Esophagus squamous epithelium (tissue), 5 donors: ENCODE data around the gene OGFRL1. TPM values are rescaled to one million over a fixed set of nuclear protein-coding genes. Genes with fewer than 3 reads are reported as not detected.
"Not testable (repeated sequence)": the region's sequence is repeated elsewhere in the genome, so short reads cannot be mapped to it uniquely, and the experiment has no call there.

Experiments used
- DNase-seq: peaks from one replicate; lab custom pipeline; 2025; lab: John Stamatoyannopoulos, UW
- H3K27ac ChIP-seq, 4 donors: fragments of 200-600 bp; sonication (generic); one replicate each; pipeline ENCODE4 v1.5.1; 2016 to 2019; ENCODE audit warnings: mild to moderate bottlenecking in 1 of 4
- H3K27me3 ChIP-seq, 4 donors: fragments of 200-600 bp; sonication (generic); 1 replicate in 3 of 4; 2 replicates in 1 of 4; pipeline versions ENCODE4 v1.5.1 to v1.6.0; 2017 to 2021; ENCODE audit warnings: antibody characterized with exemption in 1 of 4
- H3K36me3 ChIP-seq, 3 donors: fragments of 200-600 bp; sonication (generic); one replicate each; pipeline ENCODE4 v1.5.1; 2016 to 2019
- H3K4me1 ChIP-seq, 3 donors: fragments of 200-600 bp; sonication (generic); one replicate each; pipeline ENCODE4 v1.5.1; 2017 to 2019
- H3K4me3 ChIP-seq, 4 donors: fragments of 200-600 bp; sonication (generic); 1 replicate in 3 of 4; 2 replicates in 1 of 4; pipeline ENCODE4 v1.5.1; 2016 to 2019; ENCODE audit warnings: mild to moderate bottlenecking in 2 of 4, moderate library complexity in 1 of 4
- H3K9me3 ChIP-seq, 3 donors: fragments of 200-600 bp; sonication (generic); one replicate each; pipeline ENCODE4 v1.5.1; 2016 to 2019
- POLR2A ChIP-seq, 4 donors: fragments of 450-650 bp; IDR thresholded peaks; one replicate each; pipeline ENCODE4 v1.6.1; 2017; ENCODE audit warnings: antibody characterized with exemption in 4 of 4, mild to moderate bottlenecking in 4 of 4, moderate library complexity in 3 of 4
- WGBS, 2 donors: methylation state at CpG; one replicate each; pipeline ENCODE4 v1.1.5; 2018; 5-methylcytosine and 5-hydroxymethylcytosine counted together
- intact Hi-C: fragments of 100-400 bp; cut with DNase I; formaldehyde crosslinking; loops from one replicate; pipeline ENCODE4 v1.15.0; 2022
- total RNA-seq, 4 donors: library from RNA; depleted of rRNA; stranded (reverse); fragments of >200 nt; gene quantifications; one replicate each; pipeline ENCODE4 v1.1.0, GENCODE V29; 2016
- TF ChIP-seq, protein P1 (sequence below), 6 experiments: fragments of 450-650 bp in 4 of 6; fragments of 200-600 bp in 2 of 6; sonication (generic) in 2 of 6; IDR thresholded peaks; one replicate each; pipeline ENCODE4 v1.5.1; 2016 to 2019; ENCODE audit warnings: antibody characterized with exemption in 6 of 6, mild to moderate bottlenecking in 4 of 6, moderate library complexity in 4 of 6
- donor health status: DM: yes; HTN: yes; CAD: no.

Gene OGFRL1
- total RNA-seq, 4 donors from 2014 or later: 36.7 to 67.9 (median 47.8) TPM

DNA sequence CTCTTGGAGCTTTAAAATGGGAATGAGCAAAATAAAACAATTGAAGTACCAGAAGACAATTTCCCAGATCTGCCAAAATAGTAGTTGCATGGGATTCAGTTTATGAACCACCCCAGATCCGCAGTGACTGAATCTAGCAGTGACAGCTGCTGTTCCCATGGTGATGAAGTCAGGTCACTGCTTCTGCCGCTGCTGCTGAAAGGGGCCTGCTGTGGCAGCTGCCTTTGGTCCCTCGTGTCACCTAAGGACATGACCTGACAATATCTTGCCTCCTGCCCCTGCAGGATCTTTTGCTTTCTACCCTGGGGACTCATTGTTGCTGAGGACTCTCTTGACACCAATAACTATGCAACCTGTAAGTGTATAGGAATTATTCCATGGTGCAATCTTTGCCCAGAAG lies 34.3 kb upstream of the OGFRL1 start:
- Histone ChIP-seq H3K9me3 (no peaks in the 10 kb centered on the region), H3K4me1 (no peaks in the 10 kb centered on the region), H3K4me3 (no peak overlapping the region), H3K27me3 (no peaks in the 10 kb centered on the region), H3K27ac (no peak overlapping the region), H3K36me3 (no peaks in the 10 kb centered on the region)
- TF ChIP-seq, protein P1, sequence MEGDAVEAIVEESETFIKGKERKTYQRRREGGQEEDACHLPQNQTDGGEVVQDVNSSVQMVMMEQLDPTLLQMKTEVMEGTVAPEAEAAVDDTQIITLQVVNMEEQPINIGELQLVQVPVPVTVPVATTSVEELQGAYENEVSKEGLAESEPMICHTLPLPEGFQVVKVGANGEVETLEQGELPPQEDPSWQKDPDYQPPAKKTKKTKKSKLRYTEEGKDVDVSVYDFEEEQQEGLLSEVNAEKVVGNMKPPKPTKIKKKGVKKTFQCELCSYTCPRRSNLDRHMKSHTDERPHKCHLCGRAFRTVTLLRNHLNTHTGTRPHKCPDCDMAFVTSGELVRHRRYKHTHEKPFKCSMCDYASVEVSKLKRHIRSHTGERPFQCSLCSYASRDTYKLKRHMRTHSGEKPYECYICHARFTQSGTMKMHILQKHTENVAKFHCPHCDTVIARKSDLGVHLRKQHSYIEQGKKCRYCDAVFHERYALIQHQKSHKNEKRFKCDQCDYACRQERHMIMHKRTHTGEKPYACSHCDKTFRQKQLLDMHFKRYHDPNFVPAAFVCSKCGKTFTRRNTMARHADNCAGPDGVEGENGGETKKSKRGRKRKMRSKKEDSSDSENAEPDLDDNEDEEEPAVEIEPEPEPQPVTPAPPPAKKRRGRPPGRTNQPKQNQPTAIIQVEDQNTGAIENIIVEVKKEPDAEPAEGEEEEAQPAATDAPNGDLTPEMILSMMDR (IDR thresholded peaks at IDR 0.05): no peak
- no peak for TF ChIP-seq POLR2A (IDR thresholded peaks at IDR 0.05)
- WGBS, 2 donors: 49 to 54% methylated on average over 3 of the region's 3 CpGs
- intact Hi-C loops: no loop called here
- no peak for DNase-seq

DNA sequence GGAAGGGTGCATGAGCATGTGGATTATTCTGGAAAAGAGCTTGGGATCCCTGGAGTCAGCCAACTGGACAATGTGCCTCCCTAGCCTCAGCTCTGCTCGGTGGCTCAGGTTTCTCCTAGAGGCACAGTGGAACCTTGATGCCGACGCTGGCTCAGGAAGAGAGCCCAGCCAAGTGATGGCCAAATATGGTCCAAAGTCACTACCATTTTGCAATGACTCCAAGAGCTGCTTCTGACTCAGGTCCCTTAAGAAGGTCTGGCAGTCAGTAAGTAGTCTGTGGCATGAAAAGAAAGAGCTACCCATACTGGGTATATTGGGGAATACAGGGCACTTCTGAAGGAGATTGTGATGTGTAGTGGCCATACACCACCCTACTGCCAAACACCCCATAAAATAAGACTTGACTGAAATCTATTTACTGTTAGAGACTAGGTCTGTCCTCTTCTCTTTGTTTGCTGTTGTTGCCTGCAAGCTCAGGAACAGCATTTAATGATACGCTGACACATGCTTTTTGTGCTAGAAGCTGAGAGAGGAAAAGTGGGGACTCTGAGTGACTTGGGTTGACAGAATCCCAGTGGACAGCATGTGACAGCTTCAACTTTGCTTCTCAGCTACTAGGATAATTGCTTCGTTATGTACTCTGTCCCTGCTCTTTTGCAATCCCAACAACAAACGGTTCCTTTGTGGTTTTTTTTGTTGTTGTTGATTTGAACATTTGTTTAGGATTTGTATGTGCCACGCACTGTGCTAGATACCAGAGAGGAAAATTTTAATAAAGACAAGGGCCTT lies 30.3 kb upstream of the OGFRL1 start:
- WGBS, 2 donors: 69 to 70% methylated on average over 5 to 7 of the region's 7 CpGs

DNA sequence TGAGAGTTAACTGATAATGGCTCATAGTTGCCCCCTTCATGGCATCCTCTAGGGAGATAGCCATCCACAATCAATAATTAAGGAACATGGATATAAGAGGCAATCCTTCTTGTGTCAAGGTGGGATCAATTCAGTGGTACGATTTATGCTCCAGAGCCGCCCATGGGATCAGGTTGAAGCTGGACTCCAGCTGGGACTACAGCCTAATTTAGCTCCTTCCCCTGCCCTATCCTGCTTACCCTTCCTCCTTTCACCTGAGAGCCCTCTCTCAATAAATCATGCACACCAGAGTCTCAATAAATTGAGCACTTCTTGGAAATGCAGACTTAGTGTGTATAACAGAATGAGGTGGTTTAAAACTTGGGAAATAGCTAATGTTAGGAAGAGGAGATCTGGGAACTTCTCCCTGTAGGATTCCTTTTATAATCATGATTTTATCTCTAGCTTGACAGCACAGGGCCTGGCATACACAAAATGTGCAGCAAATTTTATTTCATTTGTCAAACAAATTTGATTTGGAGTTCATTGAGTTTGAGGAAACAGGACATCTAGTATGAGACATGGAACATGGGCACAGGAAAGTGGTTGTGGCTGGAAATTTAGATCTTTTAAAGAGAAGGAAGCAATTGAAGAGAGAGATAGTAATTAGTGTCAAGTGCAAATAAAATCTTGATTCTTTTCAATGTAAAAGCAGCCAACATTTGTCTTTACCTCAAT lies 28.6 kb upstream of the OGFRL1 start:
- TF ChIP-seq, protein P1 (IDR thresholded peaks at IDR 0.05): no peak
- Histone ChIP-seq H3K4me1 (no peaks in the 10 kb centered on the region), H3K36me3 (no peaks in the 10 kb centered on the region), H3K4me3 (no peak overlapping the region), H3K9me3 (no peaks in the 10 kb centered on the region), H3K27me3 (no peaks in the 10 kb centered on the region), H3K27ac (no peak overlapping the region)
- intact Hi-C loops: no loop called here
- WGBS, 2 donors: 70 to 75% methylated on average over 2 of the region's 2 CpGs
- DNase-seq: no peak

More for the DNA sequence above, 30.3 kb upstream of the OGFRL1 start:
- Histone ChIP-seq H3K9me3 (no peaks in the 10 kb centered on the region), H3K36me3 (no peaks in the 10 kb centered on the region), H3K4me3 (no peak overlapping the region), H3K4me1 (no peaks in the 10 kb centered on the region), H3K27me3 (no peaks in the 10 kb centered on the region), H3K27ac (no peak overlapping the region)
- DNase-seq: no peak
- TF ChIP-seq POLR2A (IDR thresholded peaks at IDR 0.05): no peak
- TF ChIP-seq, protein P1 (IDR thresholded peaks at IDR 0.05): no peak
- intact Hi-C loops: no loop called here

DNA sequence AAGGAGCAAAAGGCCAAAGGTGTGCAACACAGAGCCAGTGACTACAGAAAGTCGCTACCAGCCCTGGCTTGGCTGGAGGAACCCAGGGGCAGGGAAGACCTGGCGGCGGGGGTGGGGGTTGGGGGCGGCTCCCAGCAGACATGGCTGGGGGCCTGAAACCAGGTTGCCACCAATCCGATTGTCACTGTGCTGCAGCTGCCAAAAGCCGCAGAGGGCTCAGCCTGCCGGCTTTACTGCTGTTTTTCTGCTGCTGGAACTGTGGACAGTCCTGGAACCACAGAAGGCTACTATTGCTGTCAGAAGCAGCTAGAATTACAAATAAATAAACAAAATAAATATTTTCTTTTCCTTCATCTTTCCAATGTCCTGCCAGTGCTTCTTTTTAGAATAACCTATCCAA lies 25.7 kb upstream of the OGFRL1 start:
- Histone ChIP-seq H3K9me3 (no peaks in the 10 kb centered on the region), H3K4me1 (no peaks in the 10 kb centered on the region), H3K36me3 (no peaks in the 10 kb centered on the region), H3K4me3 (peak overlapping the region in 1 of 4 donors; percentile 37), H3K27me3 (no peaks in the 10 kb centered on the region), H3K27ac (no peak overlapping the region)
- whole genome bisulfite sequencing, 2 donors: 63 to 72% methylated on average over 4 of the region's 7 CpGs
- intact Hi-C loops: no loop called here
- no peak for TF ChIP-seq POLR2A (IDR thresholded peaks at IDR 0.05)
- TF ChIP-seq, protein P1 (IDR thresholded peaks at IDR 0.05): no peak
- DNase-seq: no peak

DNA sequence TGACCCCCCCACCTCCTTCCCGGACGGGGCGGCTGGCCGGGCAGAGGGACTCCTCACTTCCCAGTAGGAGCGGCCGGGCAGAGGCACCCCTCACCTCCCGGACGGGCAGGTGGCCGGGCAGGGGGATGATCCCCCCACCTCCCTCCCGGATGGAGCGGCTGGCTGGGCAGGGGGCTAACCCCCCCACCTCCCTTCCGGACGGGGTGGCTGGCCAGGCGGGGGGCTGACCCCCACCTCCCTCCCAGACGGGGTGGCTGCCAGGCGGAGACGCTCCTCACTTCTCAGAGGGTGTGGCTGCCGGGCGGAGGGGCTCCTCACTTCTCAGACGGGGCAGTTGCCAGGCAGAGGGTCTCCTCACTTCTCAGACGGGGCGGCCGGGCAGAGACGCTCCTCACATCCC lies 22.2 kb upstream of the OGFRL1 start:
- H3K4me1 ChIP-seq, H3K27me3 ChIP-seq, H3K4me3 ChIP-seq, intact Hi-C loops, H3K9me3 ChIP-seq, H3K27ac ChIP-seq, DNase-seq, H3K36me3 ChIP-seq: not testable (repeated sequence)
- WGBS, 2 donors: no CpG with 5 or more reads among the region's 24 CpGs
